HepG2 (cell line): ENCODE data around the gene ZFP36. TPM values are rescaled to one million over a fixed set of nuclear protein-coding genes. Genes with fewer than 3 reads are reported as not detected.

Source experiments
- FOXO1 ChIP-seq: sonication (generic); formaldehyde crosslinking; IDR thresholded peaks from 2 replicates; pipeline ENCODE4 v1.4.0; 2020; ENCODE audit warnings: missing genetic modification reagents
- GFI1 ChIP-seq: sonication (generic); formaldehyde crosslinking; IDR thresholded peaks from 2 replicates; pipeline ENCODE4 v1.5.0; 2020; ENCODE audit warnings: missing genetic modification reagents, mild to moderate bottlenecking, borderline replicate concordance
- GZF1 ChIP-seq: sonication (generic); formaldehyde crosslinking; IDR thresholded peaks from 2 replicates; pipeline ENCODE4 v1.5.1; 2020; ENCODE audit warnings: mild to moderate bottlenecking, missing genetic modification reagents
- MAF1 ChIP-seq: sonication (generic); formaldehyde crosslinking; IDR thresholded peaks from 2 replicates; pipeline ENCODE4 v1.5.0; 2020; ENCODE audit warnings: missing genetic modification reagents, borderline replicate concordance
- NCOR1 ChIP-seq: fragments of 200-600 bp; sonication (generic); IDR thresholded peaks from 2 replicates; pipeline ENCODE4 v1.7.0; 2017; ENCODE audit warnings: antibody characterized with exemption, low read length, borderline replicate concordance
- NFKB2 ChIP-seq: sonication (generic); formaldehyde crosslinking; IDR thresholded peaks from 2 replicates; pipeline ENCODE4 v1.4.0; 2020; ENCODE audit warnings: missing genetic modification reagents, borderline replicate concordance
- NR2C2 ChIP-seq: sonication (generic); formaldehyde crosslinking; IDR thresholded peaks from 2 replicates; pipeline ENCODE4 v1.4.0; 2020; ENCODE audit warnings: missing genetic modification reagents, mild to moderate bottlenecking, moderate library complexity, borderline replicate concordance
- PAX8 ChIP-seq: sonication (generic); formaldehyde crosslinking; IDR thresholded peaks from 2 replicates; pipeline ENCODE4 v1.8.0; 2022; ENCODE audit warnings: mild to moderate bottlenecking, missing genetic modification reagents, borderline replicate concordance
- REPIN1 ChIP-seq: sonication (generic); formaldehyde crosslinking; IDR thresholded peaks from 2 replicates; pipeline ENCODE4 v1.8.0; 2022; ENCODE audit warnings: missing genetic modification reagents, low read depth, mild to moderate bottlenecking, borderline replicate concordance
- REXO4 ChIP-seq: sonication (generic); formaldehyde crosslinking; IDR thresholded peaks from 2 replicates; pipeline ENCODE4 v1.8.0; 2022; ENCODE audit warnings: missing genetic modification reagents, mild to moderate bottlenecking, borderline replicate concordance
- RNF2 ChIP-seq: fragments of 450-650 bp; conservative IDR thresholded peaks from 2 replicates; pipeline ENCODE4 v1.6.1; 2016; ENCODE audit warnings: low read depth
- SAFB2 ChIP-seq: sonication (generic); formaldehyde crosslinking; IDR thresholded peaks from 2 replicates; pipeline ENCODE4 v1.5.1; 2020; ENCODE audit warnings: missing genetic modification reagents, low read depth, mild to moderate bottlenecking, borderline replicate concordance
- SIX1 ChIP-seq: sonication (generic); formaldehyde crosslinking; IDR thresholded peaks from 2 replicates; pipeline ENCODE4 v1.4.0; 2020; ENCODE audit warnings: missing genetic modification reagents, borderline replicate concordance
- SSRP1 ChIP-seq: IDR thresholded peaks from 2 replicates; pipeline ENCODE4 v1.6.1; 2016; ENCODE audit warnings: control low read depth
- TBP ChIP-seq: sonication (generic); formaldehyde crosslinking; IDR thresholded peaks from 2 replicates; pipeline ENCODE4 v1.5.0; 2020; ENCODE audit warnings: missing genetic modification reagents
- ZNF263 ChIP-seq: sonication (generic); formaldehyde crosslinking; IDR thresholded peaks from 2 replicates; pipeline ENCODE4 v1.4.0; 2020; ENCODE audit warnings: missing genetic modification reagents
- ZNF543 ChIP-seq: sonication (generic); formaldehyde crosslinking; IDR thresholded peaks from 2 replicates; pipeline ENCODE4 v1.4.0; 2020; ENCODE audit warnings: mild to moderate bottlenecking, missing genetic modification reagents
- ZNF550 ChIP-seq: sonication (generic); formaldehyde crosslinking; IDR thresholded peaks from 2 replicates; pipeline ENCODE4 v1.4.0; 2020; ENCODE audit warnings: mild to moderate bottlenecking, missing genetic modification reagents, borderline replicate concordance
- ZNF629 ChIP-seq: sonication (generic); formaldehyde crosslinking; conservative IDR thresholded peaks from 2 replicates; pipeline ENCODE4 v1.5.0; 2020; ENCODE audit warnings: missing genetic modification reagents
- polyA plus RNA-seq, 8 experiments: library from polyadenylated mRNA; depleted of rRNA in 3 of 8; stranded (reverse) in 7 of 8; unstranded in 1 of 8; fragments of >200 nt; fragmentation: Illumina TruSeq in 4 of 8; extraction: Trizol in 4 of 8; gene quantifications; 2 replicates each; pipeline versions ENCODE4 v1.2.1 to v1.2.3, GENCODE V29; 2011 to 2016; ENCODE audit warnings: low read depth in 4 of 8, missing spikeins in 1 of 8, mixed read lengths in 1 of 8; ENCODE audit not compliant: insufficient read depth in 1 of 8
- total RNA-seq, 5 experiments: library from RNA; depleted of rRNA; stranded (reverse); fragments of >200 nt; fragmentation: Illumina TruSeq; extraction: Trizol; gene quantifications; 2 replicates each; pipeline ENCODE4 v1.2.3, GENCODE V29; 2016; ENCODE audit warnings: low read depth in 1 of 5
- TF ChIP-seq, protein P1 (sequence below): sonication (generic); formaldehyde crosslinking; IDR thresholded peaks from 2 replicates; pipeline ENCODE4 v1.5.1; 2020; ENCODE audit warnings: mild to moderate bottlenecking, missing genetic modification reagents, moderate library complexity
- TF ChIP-seq, protein P2 (sequence below): sonication (generic); formaldehyde crosslinking; IDR thresholded peaks from 2 replicates; pipeline ENCODE4 v1.5.0; 2020; ENCODE audit warnings: mild to moderate bottlenecking, missing genetic modification reagents
- TF ChIP-seq, protein P3 (sequence below): sonication (generic); formaldehyde crosslinking; IDR thresholded peaks from 2 replicates; pipeline ENCODE4 v1.4.0; 2020; ENCODE audit warnings: missing genetic modification reagents

The ZFP36 gene
- total and polyA plus RNA-seq, 2 of the 13 experiments (the other 11 are each of a cell fraction or from before 2014, with no cell fraction given) = 1.4 to 1.7 TPM

DNA sequence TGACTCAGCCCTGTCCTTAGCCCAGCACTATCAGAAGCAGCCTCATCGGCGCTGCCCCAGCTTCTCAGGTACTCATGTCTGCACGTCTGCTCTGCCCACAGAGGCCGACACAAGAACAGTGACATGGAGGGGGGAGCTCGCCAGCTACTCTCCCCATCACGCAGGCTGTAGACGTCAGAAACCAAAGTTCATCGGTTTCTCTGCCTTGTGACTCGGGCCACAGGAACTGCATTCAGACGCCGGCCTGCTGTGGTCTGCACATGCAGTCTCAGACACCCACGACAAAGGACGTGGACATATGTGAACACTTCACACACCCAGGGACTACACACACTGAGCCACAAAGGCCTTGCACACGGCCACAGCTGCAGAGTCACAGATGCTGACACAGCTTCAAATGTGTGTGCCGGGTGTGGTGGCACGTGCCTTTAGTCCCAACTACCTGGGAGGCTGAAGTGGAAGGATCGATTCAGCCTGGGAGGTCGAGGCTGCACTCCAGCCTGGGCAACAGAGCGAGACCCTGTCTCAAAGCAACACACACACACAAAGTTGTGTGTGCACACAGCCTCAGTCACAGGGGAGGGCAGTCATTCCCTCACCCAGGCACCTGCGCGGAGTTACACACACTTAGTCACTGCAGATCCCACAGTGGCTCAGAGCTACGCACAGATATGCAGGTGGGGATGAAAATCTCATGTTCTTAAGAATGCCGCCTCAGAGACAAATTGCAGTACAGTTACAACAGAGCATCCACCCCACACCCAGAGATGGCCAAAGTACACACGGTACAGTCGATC is 4.9 kb upstream of the ZFP36 start (continued):
- peak; percentile 68; the same call in 1 of the 2 replicates for TF ChIP-seq NCOR1
- no peak for TF ChIP-seq PAX8 (CRISPR knock-in tag)
- peak; percentile 83 for TF ChIP-seq REPIN1 (CRISPR knock-in tag)
- TF ChIP-seq GFI1 (CRISPR knock-in tag) = peak; percentile 54; the same call in 1 of the 2 replicates
- no peak; the same call in 1 of the 2 replicates for TF ChIP-seq SIX1 (CRISPR knock-in tag)
- TF ChIP-seq RNF2 = peak; percentile 94
- TF ChIP-seq, protein P1, sequence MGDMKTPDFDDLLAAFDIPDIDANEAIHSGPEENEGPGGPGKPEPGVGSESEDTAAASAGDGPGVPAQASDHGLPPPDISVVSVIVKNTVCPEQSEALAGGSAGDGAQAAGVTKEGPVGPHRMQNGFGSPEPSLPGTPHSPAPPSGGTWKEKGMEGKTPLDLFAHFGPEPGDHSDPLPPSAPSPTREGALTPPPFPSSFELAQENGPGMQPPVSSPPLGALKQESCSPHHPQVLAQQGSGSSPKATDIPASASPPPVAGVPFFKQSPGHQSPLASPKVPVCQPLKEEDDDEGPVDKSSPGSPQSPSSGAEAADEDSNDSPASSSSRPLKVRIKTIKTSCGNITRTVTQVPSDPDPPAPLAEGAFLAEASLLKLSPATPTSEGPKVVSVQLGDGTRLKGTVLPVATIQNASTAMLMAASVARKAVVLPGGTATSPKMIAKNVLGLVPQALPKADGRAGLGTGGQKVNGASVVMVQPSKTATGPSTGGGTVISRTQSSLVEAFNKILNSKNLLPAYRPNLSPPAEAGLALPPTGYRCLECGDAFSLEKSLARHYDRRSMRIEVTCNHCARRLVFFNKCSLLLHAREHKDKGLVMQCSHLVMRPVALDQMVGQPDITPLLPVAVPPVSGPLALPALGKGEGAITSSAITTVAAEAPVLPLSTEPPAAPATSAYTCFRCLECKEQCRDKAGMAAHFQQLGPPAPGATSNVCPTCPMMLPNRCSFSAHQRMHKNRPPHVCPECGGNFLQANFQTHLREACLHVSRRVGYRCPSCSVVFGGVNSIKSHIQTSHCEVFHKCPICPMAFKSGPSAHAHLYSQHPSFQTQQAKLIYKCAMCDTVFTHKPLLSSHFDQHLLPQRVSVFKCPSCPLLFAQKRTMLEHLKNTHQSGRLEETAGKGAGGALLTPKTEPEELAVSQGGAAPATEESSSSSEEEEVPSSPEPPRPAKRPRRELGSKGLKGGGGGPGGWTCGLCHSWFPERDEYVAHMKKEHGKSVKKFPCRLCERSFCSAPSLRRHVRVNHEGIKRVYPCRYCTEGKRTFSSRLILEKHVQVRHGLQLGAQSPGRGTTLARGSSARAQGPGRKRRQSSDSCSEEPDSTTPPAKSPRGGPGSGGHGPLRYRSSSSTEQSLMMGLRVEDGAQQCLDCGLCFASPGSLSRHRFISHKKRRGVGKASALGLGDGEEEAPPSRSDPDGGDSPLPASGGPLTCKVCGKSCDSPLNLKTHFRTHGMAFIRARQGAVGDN (CRISPR knock-in tag) = peak; percentile 100
- peak; percentile 87; the same call in 1 of the 2 replicates for TF ChIP-seq ZNF543 (CRISPR knock-in tag)
- TF ChIP-seq, protein P2, sequence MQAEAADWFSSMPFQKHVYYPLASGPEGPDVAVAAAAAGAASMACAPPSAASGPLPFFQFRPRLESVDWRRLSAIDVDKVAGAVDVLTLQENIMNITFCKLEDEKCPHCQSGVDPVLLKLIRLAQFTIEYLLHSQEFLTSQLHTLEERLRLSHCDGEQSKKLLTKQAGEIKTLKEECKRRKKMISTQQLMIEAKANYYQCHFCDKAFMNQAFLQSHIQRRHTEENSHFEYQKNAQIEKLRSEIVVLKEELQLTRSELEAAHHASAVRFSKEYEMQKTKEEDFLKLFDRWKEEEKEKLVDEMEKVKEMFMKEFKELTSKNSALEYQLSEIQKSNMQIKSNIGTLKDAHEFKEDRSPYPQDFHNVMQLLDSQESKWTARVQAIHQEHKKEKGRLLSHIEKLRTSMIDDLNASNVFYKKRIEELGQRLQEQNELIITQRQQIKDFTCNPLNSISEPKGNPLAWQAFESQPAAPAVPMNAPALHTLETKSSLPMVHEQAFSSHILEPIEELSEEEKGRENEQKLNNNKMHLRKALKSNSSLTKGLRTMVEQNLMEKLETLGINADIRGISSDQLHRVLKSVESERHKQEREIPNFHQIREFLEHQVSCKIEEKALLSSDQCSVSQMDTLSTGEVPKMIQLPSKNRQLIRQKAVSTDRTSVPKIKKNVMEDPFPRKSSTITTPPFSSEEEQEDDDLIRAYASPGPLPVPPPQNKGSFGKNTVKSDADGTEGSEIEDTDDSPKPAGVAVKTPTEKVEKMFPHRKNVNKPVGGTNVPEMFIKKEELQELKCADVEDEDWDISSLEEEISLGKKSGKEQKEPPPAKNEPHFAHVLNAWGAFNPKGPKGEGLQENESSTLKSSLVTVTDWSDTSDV (CRISPR knock-in tag) = peak; percentile 71; the same call in 1 of the 2 replicates
- peak; percentile 22; the same call in 1 of the 2 replicates for TF ChIP-seq NR2C2
- no peak for TF ChIP-seq TBP (CRISPR knock-in tag)
- no peak for TF ChIP-seq SAFB2
- peak; percentile 93; the same call in 1 of the 2 replicates for TF ChIP-seq NFKB2 (CRISPR knock-in tag)
- no peak; the same call in 1 of the 2 replicates for TF ChIP-seq ZNF263 (CRISPR knock-in tag)
- no peak for TF ChIP-seq GZF1
- no peak for TF ChIP-seq REXO4 (CRISPR knock-in tag)
- 0 out of 2 replicates have a peak, but pooled peaks have one; percentile 62 for TF ChIP-seq SSRP1 (CRISPR knock-in tag)
- no peak for TF ChIP-seq MAF1 (CRISPR knock-in tag)
- TF ChIP-seq, protein P3, sequence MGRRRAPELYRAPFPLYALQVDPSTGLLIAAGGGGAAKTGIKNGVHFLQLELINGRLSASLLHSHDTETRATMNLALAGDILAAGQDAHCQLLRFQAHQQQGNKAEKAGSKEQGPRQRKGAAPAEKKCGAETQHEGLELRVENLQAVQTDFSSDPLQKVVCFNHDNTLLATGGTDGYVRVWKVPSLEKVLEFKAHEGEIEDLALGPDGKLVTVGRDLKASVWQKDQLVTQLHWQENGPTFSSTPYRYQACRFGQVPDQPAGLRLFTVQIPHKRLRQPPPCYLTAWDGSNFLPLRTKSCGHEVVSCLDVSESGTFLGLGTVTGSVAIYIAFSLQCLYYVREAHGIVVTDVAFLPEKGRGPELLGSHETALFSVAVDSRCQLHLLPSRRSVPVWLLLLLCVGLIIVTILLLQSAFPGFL (CRISPR knock-in tag) = no peak
- TF ChIP-seq ZNF550 (CRISPR knock-in tag) = no peak
- TF ChIP-seq ZNF629 (CRISPR knock-in tag) = peak; percentile 46
- peak; percentile 20; the same call in 1 of the 2 replicates for TF ChIP-seq FOXO1 (CRISPR knock-in tag)
